VCaP (cell line): Measurements from ENCODE around the gene DCLK2.

Source experiments
- H3K27ac ChIP-seq: fragments of 450-650 bp; 2 replicates; pipeline ENCODE4 v1.5.1; 2017
- TF ChIP-seq, protein P1 (sequence below): fragments of 450-650 bp; conservative IDR thresholded peaks from 2 replicates; pipeline ENCODE4 v1.5.1; 2017; ENCODE audit warnings: mild to moderate bottlenecking, moderate library complexity

DCLK2 gene

DNA sequence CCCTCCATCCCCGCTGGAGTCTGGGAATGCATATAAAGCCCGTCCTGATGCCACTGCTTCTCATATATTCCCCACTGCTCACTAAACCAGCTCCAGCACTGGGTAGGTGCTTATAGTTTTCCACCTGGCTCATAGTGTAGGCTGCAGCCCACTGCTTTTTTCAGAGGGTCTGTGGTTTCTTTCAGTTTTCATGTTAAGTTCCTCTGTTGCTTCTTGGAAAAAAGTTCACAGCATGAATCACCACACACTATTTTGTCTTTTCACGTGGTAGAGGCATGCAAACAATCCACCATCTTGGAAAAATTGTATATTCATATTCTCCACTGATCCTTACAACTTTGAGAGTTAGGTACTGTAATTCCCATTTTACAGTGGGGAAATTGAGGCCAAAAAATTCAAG is 39.4 kb downstream of the DCLK2 start:
- TF ChIP-seq, protein P1, sequence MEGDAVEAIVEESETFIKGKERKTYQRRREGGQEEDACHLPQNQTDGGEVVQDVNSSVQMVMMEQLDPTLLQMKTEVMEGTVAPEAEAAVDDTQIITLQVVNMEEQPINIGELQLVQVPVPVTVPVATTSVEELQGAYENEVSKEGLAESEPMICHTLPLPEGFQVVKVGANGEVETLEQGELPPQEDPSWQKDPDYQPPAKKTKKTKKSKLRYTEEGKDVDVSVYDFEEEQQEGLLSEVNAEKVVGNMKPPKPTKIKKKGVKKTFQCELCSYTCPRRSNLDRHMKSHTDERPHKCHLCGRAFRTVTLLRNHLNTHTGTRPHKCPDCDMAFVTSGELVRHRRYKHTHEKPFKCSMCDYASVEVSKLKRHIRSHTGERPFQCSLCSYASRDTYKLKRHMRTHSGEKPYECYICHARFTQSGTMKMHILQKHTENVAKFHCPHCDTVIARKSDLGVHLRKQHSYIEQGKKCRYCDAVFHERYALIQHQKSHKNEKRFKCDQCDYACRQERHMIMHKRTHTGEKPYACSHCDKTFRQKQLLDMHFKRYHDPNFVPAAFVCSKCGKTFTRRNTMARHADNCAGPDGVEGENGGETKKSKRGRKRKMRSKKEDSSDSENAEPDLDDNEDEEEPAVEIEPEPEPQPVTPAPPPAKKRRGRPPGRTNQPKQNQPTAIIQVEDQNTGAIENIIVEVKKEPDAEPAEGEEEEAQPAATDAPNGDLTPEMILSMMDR: no peak

DNA sequence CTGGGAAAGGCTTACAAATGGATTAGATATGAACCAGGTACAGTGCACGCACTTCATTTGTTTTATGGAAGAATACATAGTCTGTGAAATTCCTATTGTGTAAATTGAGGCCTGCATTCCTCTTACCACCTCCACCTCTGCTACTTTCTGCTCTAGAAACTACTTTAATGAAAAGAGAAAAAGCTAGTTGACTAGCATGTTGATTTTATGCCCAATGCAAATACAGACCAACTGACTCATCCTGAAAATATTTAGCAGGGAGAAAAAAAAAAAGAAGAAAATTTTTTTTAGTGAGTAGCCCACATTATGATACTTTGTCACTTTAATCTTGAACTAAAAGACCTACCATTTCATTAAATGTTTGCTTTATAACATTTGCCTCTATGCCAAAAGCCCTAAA is 41.2 kb downstream of the DCLK2 start:
- TF ChIP-seq, protein P1: no peak
- no peak overlapping the region for H3K27ac ChIP-seq

More for the DNA sequence above, 39.4 kb downstream of the DCLK2 start:
- no peak overlapping the region for H3K27ac ChIP-seq

DNA sequence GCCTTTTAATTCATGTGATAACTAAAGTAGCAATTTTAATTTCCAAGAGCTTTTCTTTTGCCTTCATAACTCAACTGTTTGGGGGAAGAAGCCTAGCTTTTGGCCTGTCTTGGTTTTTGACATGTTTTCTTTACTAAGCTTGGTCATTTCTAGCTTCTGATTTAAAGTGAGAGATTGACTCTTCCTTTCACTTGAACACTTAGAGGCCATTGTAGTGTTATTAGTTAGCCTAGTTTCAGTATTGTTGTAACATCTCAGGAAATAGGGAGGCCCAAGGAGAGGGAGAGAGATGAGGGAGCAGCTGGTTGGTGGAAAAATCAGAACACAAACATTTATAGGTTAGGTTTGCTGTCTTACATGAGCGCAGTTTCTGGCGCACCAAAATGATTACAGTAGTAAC is 44.8 kb downstream of the DCLK2 start:
- no peak overlapping the region for H3K27ac ChIP-seq
- TF ChIP-seq, protein P1: no peak

DNA sequence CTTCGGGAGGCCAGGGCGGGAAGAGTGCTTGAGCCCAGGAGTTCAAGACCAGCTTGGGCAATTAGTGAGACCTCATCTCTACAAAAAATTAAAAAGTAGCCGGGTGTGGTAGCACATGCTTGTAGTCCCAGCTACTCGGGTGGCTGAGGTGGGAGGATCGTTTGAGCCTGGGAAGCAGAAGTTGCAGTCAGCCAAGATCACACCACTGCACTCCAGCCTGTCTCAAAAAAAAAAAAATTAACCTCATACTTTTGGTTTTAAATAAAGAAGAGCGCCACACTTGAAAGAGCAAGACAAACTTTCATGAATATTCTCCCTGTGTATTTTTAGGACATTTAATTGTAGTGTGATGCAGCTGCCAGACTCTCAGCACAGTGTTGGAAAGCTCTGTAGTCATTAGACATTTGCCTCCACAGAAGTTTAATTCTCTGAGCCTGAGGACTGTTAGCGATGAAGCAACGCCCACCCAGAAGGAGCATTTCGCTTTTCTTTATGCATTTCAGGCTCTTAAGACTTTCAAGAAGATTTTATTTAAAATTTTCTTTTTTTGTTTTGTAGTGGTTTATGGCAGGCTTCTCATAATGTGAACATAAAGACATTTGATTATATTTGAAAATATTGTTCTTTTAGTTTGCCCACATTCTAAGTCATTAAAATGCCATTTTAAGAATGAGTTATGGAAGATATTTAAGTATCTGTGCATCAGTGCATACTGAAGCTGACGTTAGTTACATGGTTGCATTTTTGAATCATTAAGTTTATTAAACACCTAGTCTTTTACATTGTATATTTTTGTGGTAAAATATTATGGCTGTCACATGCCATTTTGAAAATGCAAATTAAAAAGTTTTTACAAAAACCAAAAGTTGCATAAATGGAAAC is 45.8 kb downstream of the DCLK2 start:
- TF ChIP-seq, protein P1: no peak
- H3K27ac ChIP-seq: no peak overlapping the region

DNA sequence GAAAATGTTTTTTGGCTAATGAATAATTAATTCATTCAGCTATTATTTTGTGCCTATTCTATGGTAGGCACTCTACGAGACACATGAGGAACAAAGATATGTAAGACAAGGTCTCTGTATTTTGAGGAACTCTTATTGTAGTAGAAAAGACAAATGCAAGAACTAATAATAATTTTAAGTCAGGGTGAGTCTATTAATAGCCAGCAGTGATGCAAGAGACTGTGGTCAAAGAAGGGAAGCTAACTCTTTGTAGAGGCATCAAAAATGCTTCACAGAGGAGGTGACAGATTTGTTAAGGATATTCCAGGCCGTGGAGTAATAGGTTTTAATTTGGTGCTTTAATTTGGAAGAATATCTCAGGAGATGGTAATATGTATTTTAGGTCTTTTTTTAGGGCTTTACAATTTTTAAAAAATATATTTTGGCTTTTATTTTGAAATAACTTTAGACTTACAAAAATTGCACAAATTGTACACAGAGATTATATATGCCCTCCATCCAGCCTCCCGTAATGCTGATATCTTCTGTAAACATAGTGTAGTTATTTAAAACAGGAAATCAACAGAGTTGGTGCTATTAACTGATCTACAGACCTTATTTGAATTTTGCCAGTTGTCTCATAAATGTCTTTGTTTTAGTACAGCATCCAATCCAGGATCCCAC is 48.1 kb downstream of the DCLK2 start:
- H3K27ac ChIP-seq: no peak overlapping the region
- TF ChIP-seq, protein P1: no peak

DNA sequence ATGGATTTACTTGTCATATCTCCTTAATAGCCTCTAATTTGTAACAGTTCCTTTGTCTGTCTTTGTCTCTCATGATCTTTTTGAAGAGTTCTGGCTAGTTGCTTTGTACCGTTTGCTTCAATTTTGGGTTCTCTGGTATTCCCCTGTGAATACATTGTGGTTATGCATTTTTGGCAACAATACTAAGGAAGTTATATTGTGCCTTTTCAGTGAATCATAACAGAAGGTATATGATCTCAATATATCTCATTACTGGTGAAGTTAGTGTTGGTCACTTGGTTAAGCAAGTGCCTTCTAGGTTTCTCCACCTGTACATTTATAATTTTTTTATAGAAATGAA is 48.6 kb downstream of the DCLK2 start:
- no peak overlapping the region for H3K27ac ChIP-seq
- TF ChIP-seq, protein P1: no peak

DNA sequence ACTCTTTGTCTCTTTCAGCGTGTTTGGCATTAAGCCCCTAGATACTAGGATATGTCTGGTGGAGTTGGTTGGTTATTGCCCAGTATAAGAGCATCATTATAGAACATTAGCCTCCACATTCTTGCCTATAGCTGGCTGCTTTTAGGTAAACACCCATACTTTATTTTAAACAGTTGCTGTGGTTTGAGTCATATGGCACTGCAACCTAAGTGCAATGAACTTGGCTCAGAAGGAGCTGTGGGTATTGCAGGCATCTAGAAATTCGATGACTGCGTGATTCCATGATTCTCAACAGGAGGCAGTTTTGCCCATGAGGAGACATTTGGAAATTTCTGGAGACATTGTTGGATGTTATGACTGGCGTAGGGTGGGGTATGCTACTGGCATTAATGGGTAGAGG is 49.5 kb downstream of the DCLK2 start:
- TF ChIP-seq, protein P1: no peak
- no peak overlapping the region for H3K27ac ChIP-seq
